ENCODE data around the gene CYP24A1.

The CYP24A1 gene

DNA sequence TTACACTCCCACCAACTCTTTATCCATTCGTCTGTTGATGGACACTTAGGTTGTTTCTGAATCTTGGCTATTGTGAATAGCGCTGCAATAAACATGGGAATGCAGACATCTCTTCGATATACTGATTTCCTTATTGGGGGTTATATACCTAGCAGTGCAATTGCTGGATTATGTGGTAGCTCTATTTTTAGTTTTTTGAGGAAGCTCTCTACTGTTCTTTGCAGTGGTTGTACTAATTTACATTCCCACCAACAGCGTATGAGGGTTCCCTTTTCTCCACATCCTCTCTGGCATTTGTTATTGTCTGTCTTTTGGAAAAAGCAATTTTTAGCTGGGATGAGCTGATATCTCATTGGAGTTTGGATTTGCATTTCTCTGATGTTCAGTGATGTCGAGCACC lies 29.5 kb upstream of the CYP24A1 start:
- no peak for DNase-seq (ENCODE audit: low read depth in 4 of 4, low spot score in 1 of 4)

DNA sequence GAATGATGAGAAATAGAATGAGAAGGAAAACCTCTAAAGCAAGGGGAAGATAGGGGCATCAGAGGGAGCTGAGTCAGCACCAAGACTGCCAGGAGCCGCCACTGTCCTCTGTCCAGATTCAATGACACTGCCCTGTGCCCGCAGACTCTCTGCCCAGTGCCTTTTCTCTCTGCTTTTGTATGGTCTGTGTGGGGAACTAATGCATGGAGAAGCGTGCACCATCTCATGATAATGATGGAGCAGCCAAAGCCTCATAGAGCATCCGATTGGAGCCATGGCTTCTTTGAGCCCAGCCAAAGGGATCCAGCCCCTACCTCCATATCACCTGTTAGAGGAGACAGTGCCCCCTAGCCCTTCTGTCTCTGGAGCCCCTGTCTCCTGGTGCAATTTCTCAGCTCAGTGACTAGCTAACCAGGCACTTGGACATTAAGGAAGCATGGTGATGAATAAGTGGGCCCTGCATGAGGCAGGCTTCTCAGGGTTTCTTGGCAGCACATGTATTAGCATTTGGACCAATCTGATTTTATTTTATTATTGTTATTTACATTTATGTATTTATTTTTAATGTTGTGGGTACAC lies 27.6 kb upstream of the CYP24A1 start:
- no peak for DNase-seq (ENCODE audit: low read depth in 4 of 4, low spot score in 1 of 4)

DNA sequence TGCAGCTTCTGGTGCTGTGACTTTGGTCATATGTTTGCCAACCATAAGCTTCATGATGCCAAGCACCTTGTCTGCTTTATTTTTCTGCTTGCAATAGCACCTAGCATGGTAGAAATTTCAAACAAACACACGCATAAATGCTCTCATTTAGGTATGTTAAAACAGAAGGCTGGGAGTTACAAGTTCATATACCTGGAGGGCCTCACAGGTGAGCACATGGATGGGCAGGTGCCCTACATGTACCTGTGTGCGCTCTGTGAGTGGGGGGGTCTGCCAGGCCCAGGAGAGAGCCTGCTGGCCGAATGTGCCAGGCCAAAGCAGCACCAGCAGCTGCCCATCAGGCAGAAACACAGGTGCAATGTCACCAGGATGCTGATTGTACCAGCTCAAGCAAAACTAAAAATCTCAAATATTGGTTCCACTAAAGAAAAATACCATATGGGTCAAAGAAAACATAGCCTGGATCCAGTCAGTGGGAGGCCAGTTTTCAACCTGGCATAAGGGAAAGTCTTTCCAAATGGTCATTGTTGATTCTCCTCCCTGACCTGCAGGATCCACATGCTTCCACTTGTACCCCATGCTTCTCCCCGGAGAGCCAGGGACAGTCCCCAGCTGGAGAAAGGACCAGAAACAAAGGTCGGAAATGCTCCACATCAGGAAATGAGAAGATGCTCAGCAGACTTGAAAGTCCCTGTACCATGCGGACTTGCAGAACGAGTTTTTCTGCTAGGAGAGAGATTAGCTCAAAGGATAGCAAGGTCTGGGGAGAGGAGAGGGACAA lies 26.9 kb upstream of the CYP24A1 start:
- no peak for DNase-seq (ENCODE audit: low read depth in 4 of 4, low spot score in 1 of 4)

DNA sequence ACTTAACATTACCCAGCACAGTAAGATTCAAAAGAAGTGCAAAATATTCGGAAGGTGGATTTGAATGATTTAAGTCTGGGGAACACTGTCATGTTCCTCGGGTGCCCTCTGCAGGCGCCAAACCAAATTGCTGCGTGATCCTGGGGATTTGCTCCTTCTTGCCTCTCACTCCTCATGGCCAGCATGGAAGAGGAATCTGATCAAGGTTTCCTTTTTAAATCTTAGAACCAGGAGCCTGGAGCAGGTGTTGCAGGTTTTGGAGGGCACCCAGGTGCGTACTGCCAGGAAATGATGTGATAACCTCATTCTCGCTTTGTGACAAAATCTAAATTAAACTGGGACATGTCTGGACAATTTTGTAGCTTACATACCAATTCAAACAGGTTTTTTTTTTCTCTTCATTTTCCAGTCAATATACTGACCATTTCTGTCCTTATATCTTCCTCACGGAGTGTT lies 26.0 kb upstream of the CYP24A1 start:
- DNase-seq (ENCODE audit: low read depth in 4 of 4, low spot score in 1 of 4) = peak; percentile 31 to 54 (median 47)

DNA sequence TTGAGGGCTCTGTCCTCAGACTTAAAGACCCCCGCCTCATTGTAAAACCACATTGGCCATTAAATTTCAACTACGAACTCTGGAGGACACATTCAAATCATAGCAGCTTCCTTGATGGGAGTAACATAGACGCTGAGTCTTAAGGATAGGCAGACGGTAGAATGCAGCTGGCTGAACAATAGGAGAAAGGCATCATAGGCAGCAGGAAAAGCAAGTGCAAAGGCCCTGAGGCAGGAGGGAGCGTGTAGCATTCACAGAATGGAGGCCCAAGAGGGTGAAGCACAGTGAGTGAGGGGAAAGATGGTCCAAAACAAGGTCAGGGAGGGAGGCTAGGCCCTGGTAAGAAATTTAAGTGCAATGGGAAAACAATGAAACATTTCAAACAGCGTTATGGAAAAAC lies 25.5 kb upstream of the CYP24A1 start:
- DNase-seq (ENCODE audit: low read depth in 4 of 4, low spot score in 1 of 4) = no peak

DNA sequence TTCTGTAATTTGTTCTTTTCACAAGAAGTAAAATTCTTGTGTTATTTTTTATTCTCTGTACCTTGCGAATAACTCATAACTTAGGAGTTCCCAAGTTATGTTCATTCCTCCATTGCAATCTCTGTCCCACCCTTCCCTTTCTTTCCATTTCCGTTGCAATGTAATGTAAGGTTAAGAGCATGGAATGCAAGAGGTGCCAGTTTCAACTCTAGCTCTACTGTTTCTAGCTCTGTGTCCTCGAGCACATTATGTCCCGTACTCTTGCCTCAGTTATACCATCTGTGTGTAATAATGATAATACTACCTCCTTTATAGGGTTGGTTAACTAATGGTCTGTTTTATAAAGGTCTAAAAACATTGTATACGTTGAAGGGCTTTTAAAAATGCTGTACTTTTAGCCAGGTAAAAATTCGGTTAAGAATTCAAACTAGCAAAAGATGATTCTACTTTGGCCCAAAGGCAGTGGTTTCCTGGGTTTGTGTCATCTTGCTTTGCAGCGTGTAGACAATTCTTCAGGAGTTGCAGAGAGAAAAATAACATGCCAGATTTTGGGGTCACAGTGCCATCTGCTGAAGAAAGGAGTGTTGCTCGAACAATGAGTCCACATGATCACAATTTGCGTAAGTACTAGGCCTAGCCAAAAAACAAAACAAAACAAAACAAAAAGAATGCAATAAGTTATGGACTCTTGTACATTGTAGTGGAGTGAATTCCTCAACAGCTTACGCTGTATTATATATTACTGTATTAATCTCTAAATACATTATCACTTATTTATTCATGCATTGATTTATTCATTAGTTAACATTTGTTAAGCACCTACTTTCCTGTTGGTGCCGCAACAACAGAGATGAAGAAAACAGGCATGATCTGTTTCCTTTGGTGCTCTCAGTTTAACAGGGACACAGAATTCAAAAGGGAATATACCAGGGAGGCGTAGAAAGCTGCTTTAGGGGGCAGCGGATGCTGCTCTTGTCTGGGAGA lies 24.1 kb upstream of the CYP24A1 start:
- no peak for DNase-seq (ENCODE audit: low read depth in 4 of 4, low spot score in 1 of 4)

DNA sequence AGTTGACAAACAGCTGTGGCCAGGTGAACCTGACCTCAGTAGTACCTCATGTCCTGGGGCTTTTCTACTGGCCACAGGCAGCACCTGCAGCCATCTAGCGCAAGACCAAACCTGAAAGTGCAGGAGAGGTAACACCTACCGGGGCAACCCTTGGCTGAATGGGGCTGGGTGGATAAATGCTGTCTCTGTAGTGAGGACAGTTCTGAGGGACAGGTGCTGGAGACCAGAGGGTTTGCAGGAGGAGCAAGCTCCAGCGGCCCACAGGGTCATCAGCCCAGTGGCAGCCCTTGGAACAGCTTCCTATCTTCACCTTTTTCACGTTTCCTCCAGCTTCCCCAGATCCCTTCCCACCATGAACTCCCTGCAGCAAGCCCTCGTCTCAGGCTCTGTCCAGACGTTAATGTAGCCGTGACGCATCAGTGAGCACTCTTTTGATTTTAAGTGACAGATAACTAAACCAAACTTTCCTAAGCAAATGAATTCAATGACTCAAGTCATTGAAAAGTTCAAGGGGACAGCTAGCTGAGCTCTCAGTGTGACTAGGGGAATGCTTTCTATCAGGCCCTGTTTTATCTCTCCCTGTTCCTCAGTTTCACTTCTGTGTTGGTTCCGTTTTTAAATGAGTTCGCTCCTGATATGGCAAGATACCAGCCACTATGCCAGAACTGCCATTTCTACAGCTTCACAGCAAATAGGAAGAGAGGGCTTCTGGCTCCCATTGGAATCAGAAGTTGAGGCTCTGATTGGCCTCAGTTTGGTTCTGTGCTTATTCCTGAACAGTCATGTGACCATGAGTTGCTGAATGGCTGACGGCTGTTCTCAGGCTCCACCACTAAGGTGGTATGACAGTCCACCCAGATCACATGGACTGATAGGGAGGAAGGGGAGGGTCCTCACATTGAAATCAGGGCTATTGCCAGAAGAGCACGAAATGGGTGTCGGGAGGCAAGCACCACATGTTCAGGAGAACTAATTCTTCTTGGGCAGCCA lies 22.0 kb upstream of the CYP24A1 start:
- DNase-seq (ENCODE audit: low read depth in 4 of 4, low spot score in 1 of 4) = no peak

DNA sequence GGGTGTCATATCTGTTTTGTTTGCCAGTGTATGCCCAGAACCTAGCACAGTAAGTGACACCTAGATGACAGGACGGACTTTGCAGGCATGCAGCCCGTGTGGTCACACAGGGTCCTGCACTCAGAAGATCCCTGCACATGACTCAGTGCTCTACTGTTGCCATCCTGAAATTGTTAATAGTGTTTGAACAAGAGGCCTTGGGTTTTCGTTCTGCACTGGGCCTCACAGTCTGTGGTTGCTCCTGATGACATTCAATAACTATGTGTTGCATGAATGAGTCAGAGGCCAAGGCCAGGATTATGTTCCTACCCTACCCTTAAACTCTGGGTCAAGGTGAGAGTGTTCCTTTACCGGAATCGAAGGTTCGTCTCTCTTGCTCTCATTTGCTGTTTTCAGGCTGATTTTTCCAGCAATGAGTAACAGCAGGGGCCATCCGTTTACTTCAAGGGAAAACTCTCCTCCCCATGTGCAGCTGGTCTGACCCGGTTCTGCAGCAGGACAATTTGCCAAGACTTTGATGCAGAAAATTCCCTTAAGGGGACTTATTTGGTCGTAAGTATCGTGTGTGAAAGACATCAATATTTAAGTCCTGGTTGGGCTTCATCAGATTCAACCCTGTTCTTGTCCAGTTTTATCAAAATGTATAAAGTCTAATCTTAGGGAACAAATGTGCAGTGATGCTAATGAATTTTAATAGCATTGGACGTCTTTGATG lies 21.1 kb upstream of the CYP24A1 start:
- no peak for DNase-seq (ENCODE audit: low read depth in 4 of 4, low spot score in 1 of 4)

DNA sequence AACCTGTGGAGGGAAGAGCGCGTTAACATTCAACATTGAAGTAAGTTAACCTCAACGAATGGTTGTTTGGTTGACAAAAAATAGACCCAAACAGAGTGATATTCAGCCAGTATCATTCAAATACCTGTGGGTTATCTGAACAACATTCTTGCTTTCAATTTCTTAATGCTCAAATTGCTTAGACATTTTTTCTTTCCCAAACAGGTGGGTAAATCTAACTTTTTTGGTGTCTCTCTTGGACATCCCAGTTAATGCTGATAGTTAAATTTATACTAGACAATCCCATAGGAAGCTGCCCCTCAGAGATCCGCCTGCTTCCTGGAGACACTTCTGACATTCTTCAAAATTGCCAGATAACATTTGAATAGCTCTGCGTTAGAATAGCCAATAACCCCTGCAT lies 20.0 kb upstream of the CYP24A1 start:
- no peak for DNase-seq (ENCODE audit: low read depth in 4 of 4, low spot score in 1 of 4)

DNA sequence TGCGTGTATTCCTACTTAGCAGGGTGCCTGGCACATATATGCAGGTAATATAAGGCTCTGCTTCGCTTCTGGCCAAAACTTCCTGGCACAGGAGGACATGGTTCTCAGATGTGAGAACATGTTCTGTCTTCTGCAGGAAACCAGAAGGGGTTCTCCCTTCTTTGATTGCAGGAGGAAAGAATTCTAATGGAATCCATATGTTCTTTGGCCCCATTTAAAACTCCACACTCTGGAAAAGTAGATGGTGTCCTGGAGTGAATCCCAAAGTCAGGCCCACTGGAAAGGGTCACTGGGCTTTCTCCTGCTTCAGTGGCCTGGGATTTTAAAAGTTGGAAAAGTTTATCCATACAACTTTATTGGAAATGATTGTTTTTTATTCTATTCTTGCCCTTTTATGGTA lies 16.4 kb upstream of the CYP24A1 start:
- no peak for DNase-seq (ENCODE audit: low read depth in 4 of 4, low spot score in 1 of 4)

DNA sequence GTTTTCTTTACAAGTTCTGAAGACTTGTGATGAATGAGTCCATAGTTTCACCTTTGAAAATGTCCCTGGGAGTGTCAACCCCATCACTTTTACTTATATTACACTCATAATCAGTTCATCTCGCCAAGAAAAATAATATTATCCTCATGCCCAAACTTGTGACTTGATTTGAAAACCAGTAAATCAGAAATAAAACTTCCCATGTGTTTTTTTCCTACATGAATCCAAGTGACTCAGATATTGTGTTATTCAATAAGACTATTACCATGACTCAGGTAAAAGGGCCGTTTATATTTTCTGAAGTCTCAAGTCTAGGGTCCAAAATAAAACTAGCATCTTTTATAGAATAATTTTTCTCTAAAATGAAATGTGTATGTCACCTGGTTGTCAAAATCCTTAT lies 15.8 kb upstream of the CYP24A1 start:
- no peak for DNase-seq (ENCODE audit: low read depth in 4 of 4, low spot score in 1 of 4)

DNA sequence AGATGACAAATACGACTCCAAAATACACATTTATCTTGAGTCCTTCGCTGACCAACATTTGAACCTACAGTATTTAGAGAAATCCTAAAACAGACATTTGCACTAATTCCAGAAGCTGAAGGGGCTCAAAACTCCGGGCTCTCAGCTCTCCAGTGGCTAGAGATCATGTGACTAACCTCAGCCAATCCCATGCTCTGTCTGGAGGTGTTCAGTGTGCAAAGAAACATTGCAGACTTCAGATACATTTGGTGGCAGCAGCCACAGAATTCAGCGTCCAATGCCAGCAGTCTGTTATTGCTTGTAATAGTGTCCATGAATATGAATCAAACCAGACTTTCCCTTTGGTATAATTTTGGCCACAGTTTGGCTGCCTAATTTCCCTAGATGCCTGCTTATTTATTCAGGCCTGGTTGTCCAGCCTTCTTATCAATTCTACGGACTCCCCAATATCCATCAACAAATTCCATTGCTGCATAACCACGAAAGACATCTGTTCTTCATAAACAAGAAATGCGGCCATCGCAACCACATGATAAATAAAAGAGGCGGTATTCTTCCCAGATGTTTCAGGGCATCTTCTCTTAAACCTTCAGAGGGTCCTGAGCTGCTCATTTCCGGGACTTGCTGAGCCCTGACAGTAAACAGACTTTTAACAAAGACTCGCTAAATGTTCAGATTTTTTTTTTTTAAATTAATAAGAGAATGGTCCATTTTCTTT lies 14.5 kb upstream of the CYP24A1 start:
- DNase-seq (ENCODE audit: low read depth in 4 of 4, low spot score in 1 of 4) = no peak

DNA sequence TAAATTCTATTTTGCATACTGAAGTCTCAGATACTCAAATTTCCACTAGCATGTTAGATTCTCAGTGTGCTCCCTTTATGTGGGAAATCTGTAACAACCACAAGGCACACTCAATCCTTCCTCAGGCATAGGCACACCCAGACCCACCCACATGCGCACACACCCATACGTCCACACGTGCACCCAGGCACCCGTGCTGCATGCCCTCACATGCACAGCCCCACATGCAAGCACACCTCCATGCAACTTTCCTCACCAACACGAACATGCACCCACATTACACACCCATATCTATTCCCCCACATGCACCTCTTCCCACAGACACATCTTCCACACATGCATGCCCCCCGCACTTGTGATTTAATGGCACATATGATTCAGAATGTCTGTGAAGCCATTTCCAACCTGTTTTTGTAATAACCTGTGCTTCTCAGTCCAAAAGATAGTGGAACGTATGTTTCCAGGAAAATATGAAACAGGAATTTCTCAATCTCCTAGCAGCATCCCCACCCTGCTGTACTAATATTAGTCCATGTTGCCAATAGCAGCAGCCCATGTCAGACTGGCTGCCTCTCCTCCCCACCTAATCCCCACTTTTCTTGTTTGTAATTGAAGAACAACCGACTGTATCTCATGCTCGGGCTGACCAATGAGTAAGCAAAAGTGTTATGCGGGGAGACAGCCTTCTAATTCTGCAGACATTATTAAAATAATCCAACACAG lies 11.3 kb upstream of the CYP24A1 start:
- no peak for DNase-seq (ENCODE audit: low read depth in 4 of 4, low spot score in 1 of 4)

DNA sequence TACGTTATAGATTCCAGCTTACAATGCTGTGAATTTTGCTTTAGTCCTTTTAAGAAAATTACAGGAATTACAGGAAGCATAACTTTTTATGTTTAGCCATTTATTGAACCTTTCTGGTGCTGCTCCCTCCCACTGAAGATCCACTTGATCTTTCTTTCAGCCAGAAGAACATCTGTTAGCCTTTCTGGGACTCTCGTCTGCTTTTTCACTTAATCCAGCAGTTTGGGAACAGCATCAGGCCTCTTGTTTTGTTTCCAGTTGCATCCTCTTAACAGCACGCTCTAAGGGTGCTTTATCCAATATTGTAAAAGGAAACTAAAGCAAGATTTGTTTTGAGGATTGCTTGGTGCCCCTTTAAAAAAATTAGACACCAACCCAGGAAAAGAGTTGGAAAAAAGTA lies 10.3 kb upstream of the CYP24A1 start:
- DNase-seq (ENCODE audit: low read depth in 4 of 4, low spot score in 1 of 4) = no peak

DNA sequence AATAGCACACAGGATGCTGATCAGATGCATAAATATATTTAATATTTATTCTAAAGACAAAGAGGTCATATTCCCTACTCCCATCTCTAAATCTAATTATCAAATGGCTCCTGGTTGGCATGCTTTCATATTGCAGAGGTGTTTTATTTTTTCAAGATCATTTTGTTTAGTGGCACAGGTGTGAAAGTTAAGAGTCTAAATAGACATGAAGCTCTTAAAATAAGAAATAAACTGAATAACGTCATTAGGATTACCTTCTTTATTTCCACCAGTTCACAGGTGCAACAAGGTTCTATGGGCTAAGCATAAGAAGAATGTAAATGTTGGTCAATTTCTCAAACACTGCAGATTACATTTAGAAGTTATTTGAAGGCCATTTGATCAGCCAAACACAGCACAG lies 7.1 kb upstream of the CYP24A1 start:
- no peak for DNase-seq (ENCODE audit: low read depth in 4 of 4, low spot score in 1 of 4)

DNA sequence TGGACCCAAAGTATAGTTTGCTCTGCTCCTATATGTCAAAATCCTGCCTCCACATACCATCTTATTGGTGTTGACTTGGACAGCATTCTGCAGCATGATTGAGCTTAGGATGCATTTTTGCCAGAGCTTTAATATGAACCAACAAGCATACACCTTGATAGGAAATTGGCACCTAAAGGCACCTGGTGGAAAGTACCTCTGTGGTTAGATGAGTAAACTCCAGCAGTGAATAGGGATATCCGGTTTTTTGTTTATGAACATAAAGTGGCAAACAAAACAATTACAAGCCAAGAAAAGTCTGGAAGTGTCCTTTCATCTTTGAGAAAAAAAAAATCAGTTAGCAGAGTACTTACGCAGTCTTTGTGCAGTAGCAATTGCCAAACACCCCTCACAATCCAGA lies 6.2 kb upstream of the CYP24A1 start:
- no peak for DNase-seq (ENCODE audit: low read depth in 4 of 4, low spot score in 1 of 4)

DNA sequence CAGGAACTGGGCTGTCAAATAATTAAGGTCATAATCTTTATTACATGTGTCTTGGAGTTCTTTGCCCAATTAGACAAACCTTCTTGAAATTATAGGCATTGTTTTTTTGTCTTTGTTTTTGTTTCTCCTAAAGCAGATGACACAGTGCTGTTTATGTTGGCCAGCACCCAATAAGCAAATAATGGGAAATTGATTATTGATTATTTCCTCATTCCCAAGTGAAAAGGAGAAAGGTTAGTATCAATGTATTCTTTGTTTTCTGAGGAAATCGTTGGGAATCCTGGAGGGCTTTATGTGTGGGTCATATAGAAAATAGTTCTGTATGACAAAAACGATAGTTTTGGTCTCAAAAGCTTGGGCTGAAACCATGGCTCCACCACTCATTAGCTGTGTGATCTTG lies 4.5 kb upstream of the CYP24A1 start:
- no peak for DNase-seq (ENCODE audit: low read depth in 4 of 4, low spot score in 1 of 4)

DNA sequence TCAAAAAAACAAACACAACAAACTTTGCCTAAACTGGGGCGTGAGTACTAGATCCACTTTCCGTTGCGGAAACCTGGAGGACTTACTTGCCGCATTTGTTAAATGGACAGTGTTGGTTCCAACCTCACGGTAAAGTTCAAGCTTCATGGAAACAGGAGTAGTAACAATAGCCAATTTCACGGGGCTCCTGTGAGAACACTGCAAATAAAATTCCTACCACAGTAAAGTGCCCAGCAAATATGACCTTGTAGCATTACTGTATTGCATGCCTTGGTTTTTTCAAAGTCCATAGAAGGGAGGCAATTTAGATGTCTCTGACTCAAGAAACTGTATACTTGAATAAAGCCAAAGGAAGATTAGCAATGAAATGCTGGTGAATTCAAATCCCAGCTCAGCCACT lies 3.6 kb upstream of the CYP24A1 start:
- no peak for DNase-seq (ENCODE audit: low read depth in 4 of 4, low spot score in 1 of 4)

DNA sequence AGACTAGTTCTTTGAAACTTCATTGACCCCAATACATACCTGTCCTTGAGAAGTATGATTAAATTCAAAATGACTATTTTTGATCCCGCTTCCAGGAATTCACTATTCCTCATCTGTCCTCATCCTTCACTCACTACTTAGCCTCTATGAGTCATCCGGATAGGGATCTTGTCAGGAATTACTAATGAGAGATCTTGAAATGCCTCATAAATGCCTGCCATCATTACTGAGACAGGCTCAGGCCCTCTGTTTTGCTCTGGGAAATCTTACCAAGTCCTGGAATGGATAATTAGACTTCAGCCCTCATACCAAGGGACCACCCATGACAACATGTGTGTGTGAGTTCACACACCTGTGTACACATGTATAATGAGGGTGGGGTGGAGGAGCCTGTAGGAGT lies 2.8 kb upstream of the CYP24A1 start:
- DNase-seq (ENCODE audit: low read depth in 4 of 4, low spot score in 1 of 4) = no peak
